ENCODE results near the gene NRN1. TPM values are rescaled to one million over a fixed set of nuclear protein-coding genes. Genes with fewer than 3 reads are reported as not detected.

The NRN1 gene
- total and polyA plus RNA-seq, 10 of the 15 experiments (the other 5 are each of a cell fraction or from before 2014, with no cell fraction given), result 0.13 to 22.6 (median 0.23) TPM; not detected in 1

GRCh38 chr6:5958921-5959320 lies 47.8 kb downstream of the NRN1 start:
- intact Hi-C loops (cut with micrococcal nuclease; ENCODE audit: unreplicated experiment) (no loop called here), in situ Hi-C loops (cut with MboI) (no loop called here)
- Histone ChIP-seq H4K20me1 (ENCODE audit: control insufficient read depth, insufficient read depth) (no peaks in the 10 kb centered on the region), H3K27me3 (replicated peaks in 1 of 2; ENCODE audit: control insufficient read depth in 2 of 2, insufficient read depth in 2 of 2, low read length in 1 of 2) (peaks cover 0 to 3% of the 10 kb centered on the region in 2 experiments; a peak in 2 of 4 replicates), H3K9ac (ENCODE audit: control insufficient read depth, insufficient read depth, low read length) (no peak overlapping the region), H3K79me2 (ENCODE audit: control insufficient read depth, insufficient read depth, low read length) (no peaks in the 10 kb centered on the region), H3K4me2 (ENCODE audit: control insufficient read depth, insufficient read depth) (no peak overlapping the region), H3K4me1 (ENCODE audit: control insufficient read depth, insufficient read depth, low read length) (no peaks in the 10 kb centered on the region), H2AFZ (ENCODE audit: control insufficient read depth, low read depth, low read length) (no peak overlapping the region), H3K27ac (ENCODE audit: control insufficient read depth, insufficient read depth) (no peak overlapping the region), H3K36me3 (ENCODE audit: control insufficient read depth in 2 of 2, insufficient read depth in 2 of 2, low read length in 1 of 2) (no peaks in the 10 kb centered on the region), H3K9me3 (replicated peaks; ENCODE audit: control insufficient read depth, insufficient read depth, low read length) (no peaks in the 10 kb centered on the region; the same call in 2 of the 3 replicates), H3K4me3 (no peak overlapping the region)
- BruUV-seq (replicated peaks), result no TSS peak
- ChIA-PET POLR2A (no interaction called here), CTCF (interaction anchor here (0.7 to 0.9 kb wide), 2 partner anchors 19 to 825 kb away, joined by 3 read pairs; no protein-coding TSS in a partner anchor), SMC1A (ENCODE audit: uncharacterized antibody, unreplicated experiment) (no interaction called here), RAD21 (ENCODE audit: unreplicated experiment) (no interaction called here)
- DNase-seq (ENCODE audit: low read depth, low spot score) (no peak), FAIRE-seq (no peak), ATAC-seq (no peak)
- TF ChIP-seq SMARCA5 (IDR thresholded peaks at IDR 0.05), result no peak
- no peak for TF ChIP-seq ZBTB33 (IDR thresholded peaks at IDR 0.05)
- TF ChIP-seq MAX (IDR thresholded peaks at IDR 0.05; ENCODE audit: low read depth, low read length), result no peak
- no peak for TF ChIP-seq ATF7 (IDR thresholded peaks at IDR 0.05; ENCODE audit: low read depth)
- TF ChIP-seq BCLAF1 (IDR thresholded peaks at IDR 0.05), result no peak
- no peak for TF ChIP-seq E2F8 (IDR thresholded peaks at IDR 0.05; ENCODE audit: low read depth, partially characterized antibody)
- no peak for TF ChIP-seq NKRF (conservative IDR thresholded peaks at IDR 0.05)
- TF ChIP-seq MYC (IDR thresholded peaks at IDR 0.05; ENCODE audit: insufficient read depth, insufficient read length, insufficient replicate concordance, low read length, severe bottlenecking), result no peak
- TF ChIP-seq IKZF1 (conservative IDR thresholded peaks at IDR 0.05), result no peak
- 43% methylated on average over 2 of the region's 2 CpGs for WGBS (ENCODE audit: insufficient coverage, insufficient replicate concordance, low lambda C conversion rate, missing lambda C conversion rate)
